Measurements from ENCODE around the gene CLCN5. TPM values are rescaled to one million over a fixed set of nuclear protein-coding genes. Genes with fewer than 3 reads are reported as not detected.

The CLCN5 gene
- total RNA-seq, 6 experiments from 2014 or later, result 1.7 to 4.0 (median 2.4) TPM

DNA sequence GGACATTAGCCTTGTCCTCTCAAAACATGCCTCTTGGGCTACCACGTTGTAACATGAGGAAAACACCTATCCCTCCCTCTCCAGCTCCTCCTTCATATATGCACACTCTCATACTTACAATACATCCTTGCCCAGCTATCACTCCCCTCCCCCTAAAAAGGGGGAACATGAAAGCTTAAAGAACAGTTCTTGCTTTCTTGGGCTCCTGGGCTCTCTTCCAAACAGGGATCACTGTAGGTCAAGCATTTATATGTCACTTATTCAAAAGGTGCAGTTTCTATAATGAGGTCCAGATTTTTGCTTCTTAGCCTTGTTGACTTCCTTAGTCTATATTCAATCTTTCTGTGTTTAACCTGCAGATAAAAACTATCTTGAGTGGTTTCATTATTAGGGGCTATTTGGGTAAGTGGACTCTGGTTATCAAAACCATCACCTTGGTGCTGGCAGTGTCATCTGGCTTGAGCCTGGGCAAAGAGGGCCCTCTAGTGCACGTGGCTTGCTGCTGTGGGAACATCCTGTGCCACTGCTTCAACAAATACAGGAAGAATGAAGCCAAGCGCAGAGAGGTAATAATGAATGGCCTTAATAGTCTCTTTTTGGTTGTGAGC lies 159.0 kb downstream of the CLCN5 start:
- no peaks in the 10 kb centered on the region for H3K36me3 Mint-ChIP-seq (ENCODE audit: low read depth)
- no peaks in the 10 kb centered on the region for H3K27me3 Mint-ChIP-seq (ENCODE audit: insufficient read depth)
- no peak overlapping the region for H3K4me3 Mint-ChIP-seq
- H3K27ac Mint-ChIP-seq, result no peak overlapping the region
- no peaks in the 10 kb centered on the region for H3K4me1 Mint-ChIP-seq (ENCODE audit: low read depth)
- TF ChIP-seq, protein P1, sequence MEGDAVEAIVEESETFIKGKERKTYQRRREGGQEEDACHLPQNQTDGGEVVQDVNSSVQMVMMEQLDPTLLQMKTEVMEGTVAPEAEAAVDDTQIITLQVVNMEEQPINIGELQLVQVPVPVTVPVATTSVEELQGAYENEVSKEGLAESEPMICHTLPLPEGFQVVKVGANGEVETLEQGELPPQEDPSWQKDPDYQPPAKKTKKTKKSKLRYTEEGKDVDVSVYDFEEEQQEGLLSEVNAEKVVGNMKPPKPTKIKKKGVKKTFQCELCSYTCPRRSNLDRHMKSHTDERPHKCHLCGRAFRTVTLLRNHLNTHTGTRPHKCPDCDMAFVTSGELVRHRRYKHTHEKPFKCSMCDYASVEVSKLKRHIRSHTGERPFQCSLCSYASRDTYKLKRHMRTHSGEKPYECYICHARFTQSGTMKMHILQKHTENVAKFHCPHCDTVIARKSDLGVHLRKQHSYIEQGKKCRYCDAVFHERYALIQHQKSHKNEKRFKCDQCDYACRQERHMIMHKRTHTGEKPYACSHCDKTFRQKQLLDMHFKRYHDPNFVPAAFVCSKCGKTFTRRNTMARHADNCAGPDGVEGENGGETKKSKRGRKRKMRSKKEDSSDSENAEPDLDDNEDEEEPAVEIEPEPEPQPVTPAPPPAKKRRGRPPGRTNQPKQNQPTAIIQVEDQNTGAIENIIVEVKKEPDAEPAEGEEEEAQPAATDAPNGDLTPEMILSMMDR (IDR thresholded peaks at IDR 0.05), result peak; percentile 39; the same call in 1 of the 2 replicates
- no peaks in the 10 kb centered on the region for H3K9me3 Mint-ChIP-seq
- no peak for DNase-seq

DNA sequence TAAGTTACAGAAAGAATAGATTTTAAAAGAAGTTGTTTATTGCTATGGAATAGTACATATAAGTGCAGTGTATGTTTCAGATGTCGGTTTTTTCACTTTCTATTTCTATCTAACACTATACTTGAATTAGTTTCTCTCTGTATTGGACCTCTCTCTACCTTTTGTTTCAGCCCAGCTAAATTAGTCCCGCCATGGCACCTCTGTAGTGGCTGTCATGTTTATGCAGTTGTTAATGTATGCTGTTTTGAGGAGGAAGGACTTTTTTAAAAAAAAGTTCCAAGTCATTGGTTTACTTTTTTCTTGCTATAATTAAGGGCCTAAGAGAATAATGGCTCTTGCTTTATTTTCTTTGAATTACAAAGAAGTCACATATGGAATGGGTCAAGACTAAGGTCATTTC lies 160.3 kb downstream of the CLCN5 start:
- no peak overlapping the region for H3K4me3 Mint-ChIP-seq
- no peak overlapping the region for H3K27ac Mint-ChIP-seq
- H3K27me3 Mint-ChIP-seq (ENCODE audit: insufficient read depth), result no peaks in the 10 kb centered on the region
- TF ChIP-seq, protein P1 (IDR thresholded peaks at IDR 0.05), result no peak
- H3K9me3 Mint-ChIP-seq, result no peaks in the 10 kb centered on the region
- H3K36me3 Mint-ChIP-seq (ENCODE audit: low read depth), result no peaks in the 10 kb centered on the region
- no peak for DNase-seq
- no peaks in the 10 kb centered on the region for H3K4me1 Mint-ChIP-seq (ENCODE audit: low read depth)

DNA sequence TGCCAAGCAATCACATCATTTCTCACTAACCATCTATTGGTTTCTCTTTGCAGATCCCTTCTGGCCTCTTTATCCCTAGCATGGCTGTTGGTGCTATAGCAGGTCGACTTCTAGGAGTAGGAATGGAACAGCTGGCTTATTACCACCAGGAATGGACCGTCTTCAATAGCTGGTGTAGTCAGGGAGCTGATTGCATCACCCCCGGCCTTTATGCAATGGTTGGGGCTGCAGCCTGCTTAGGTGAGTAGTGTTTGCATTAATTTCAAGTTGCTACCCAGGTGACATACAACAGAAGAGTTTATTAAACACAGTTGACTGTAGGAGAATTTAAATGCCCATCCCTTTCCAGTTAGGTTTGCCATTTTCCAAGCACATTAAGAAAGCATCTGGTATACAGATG lies 166.2 kb downstream of the CLCN5 start:
- H3K27ac Mint-ChIP-seq, result no peak overlapping the region
- no peak for DNase-seq
- H3K4me1 Mint-ChIP-seq (ENCODE audit: low read depth), result no peaks in the 10 kb centered on the region
- no peaks in the 10 kb centered on the region for H3K36me3 Mint-ChIP-seq (ENCODE audit: low read depth)
- H3K9me3 Mint-ChIP-seq, result no peaks in the 10 kb centered on the region
- H3K4me3 Mint-ChIP-seq, result no peak overlapping the region
- TF ChIP-seq, protein P1 (IDR thresholded peaks at IDR 0.05), result no peak
- H3K27me3 Mint-ChIP-seq (ENCODE audit: insufficient read depth), result no peaks in the 10 kb centered on the region

DNA sequence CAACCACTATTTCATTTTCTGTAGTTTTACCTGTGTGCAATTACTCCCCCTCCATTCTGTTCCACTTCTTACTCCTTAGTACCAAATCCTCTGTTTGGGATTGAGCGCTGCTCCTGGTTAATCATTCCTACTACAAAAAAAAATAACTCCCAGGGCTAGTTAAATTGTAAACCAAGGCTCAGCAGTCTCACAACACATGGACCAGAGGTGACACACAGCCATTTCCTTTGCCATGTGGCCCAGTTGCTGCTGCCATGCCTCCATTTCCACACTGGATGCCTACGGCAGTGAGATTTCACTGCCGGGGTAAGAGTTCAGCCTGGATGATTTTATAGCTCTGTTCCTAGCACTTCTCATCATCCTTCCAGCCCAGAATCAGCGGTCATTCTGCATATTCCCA lies 171.2 kb downstream of the CLCN5 start:
- Mint-ChIP-seq H3K27me3 (ENCODE audit: insufficient read depth) (no peaks in the 10 kb centered on the region), H3K9me3 (no peaks in the 10 kb centered on the region), H3K27ac (no peak overlapping the region), H3K36me3 (ENCODE audit: low read depth) (no peaks in the 10 kb centered on the region), H3K4me3 (no peak overlapping the region), H3K4me1 (ENCODE audit: low read depth) (no peaks in the 10 kb centered on the region)
- no peak for DNase-seq
- TF ChIP-seq, protein P1 (IDR thresholded peaks at IDR 0.05), result no peak

DNA sequence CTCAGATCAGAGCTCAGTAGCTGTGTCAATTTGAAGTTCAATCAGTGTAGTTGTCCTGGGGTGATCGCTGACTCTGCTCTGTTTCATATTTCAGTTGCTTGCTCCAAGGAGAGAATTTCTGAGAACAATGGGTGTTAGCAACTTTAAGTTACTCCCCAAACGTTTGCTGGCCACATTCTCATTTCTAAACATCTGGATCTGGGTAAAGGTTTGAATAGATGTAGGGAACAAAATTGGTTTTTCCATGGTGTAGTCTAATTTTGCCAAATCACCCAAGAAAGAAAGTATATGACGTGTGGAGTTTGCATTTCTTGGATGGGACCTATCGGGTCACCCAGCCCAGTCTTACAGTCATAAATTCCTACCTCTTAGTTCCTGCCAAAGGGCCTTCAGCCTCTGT lies 174.7 kb downstream of the CLCN5 start:
- H3K4me1 Mint-ChIP-seq (ENCODE audit: low read depth), result no peaks in the 10 kb centered on the region
- TF ChIP-seq, protein P1 (IDR thresholded peaks at IDR 0.05), result no peak
- H3K27me3 Mint-ChIP-seq (ENCODE audit: insufficient read depth), result no peaks in the 10 kb centered on the region
- no peaks in the 10 kb centered on the region for H3K36me3 Mint-ChIP-seq (ENCODE audit: low read depth)
- H3K27ac Mint-ChIP-seq, result no peak overlapping the region
- no peak for DNase-seq
- no peak overlapping the region for H3K4me3 Mint-ChIP-seq
- no peaks in the 10 kb centered on the region for H3K9me3 Mint-ChIP-seq

DNA sequence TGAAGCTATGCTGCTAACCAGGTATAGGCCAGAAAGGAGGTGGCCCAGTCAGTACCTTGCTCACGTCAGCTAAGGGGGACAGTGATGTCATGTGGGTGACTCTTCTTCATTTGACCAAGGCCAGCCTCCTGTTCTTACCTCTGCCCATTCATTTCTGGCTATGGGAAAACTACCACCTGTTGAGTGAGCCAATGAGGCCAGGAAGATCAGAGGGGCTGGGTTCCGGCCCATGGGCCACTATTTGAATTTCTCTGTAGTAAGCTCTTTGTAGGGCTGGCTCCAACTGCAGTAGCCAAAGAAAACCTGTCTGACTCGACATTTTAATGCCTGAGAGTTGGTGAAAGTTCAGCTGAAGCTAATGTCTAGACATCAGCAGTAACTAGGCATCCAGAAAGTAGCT lies 175.8 kb downstream of the CLCN5 start:
- Mint-ChIP-seq H3K4me1 (ENCODE audit: low read depth) (no peaks in the 10 kb centered on the region), H3K4me3 (no peak overlapping the region), H3K36me3 (ENCODE audit: low read depth) (no peaks in the 10 kb centered on the region), H3K27me3 (ENCODE audit: insufficient read depth) (no peaks in the 10 kb centered on the region), H3K27ac (no peak overlapping the region), H3K9me3 (no peaks in the 10 kb centered on the region)
- DNase-seq, result no peak
- TF ChIP-seq, protein P1 (IDR thresholded peaks at IDR 0.05), result no peak

All from HFFc6 (cell line).